Tibial artery (tissue), 4 donors: ENCODE data around the gene BTBD18.

Source experiments
- DNase-seq, 2 donors: peaks; one replicate each; pipeline ENCODE4 v3.0.0-alpha.2; 2019
- H3K27ac ChIP-seq, 2 donors: fragments of 200-600 bp; sonication (generic) in 1 of 2; 1 replicate in 1 of 2; 2 replicates in 1 of 2; pipeline ENCODE4 v1.5.1; 2018 to 2019; ENCODE audit warnings: mild to moderate bottlenecking in 1 of 2
- H3K27me3 ChIP-seq, 2 donors: fragments of 200-600 bp; sonication (generic) in 1 of 2; one replicate each; pipeline versions ENCODE4 v1.5.1 to v1.6.0; 2016 to 2019
- H3K36me3 ChIP-seq, 3 donors: fragments of 200-600 bp; sonication (generic) in 2 of 3; one replicate each; pipeline ENCODE4 v1.5.1; 2016 to 2019; ENCODE audit warnings: mild to moderate bottlenecking in 2 of 3
- H3K4me1 ChIP-seq, 4 donors: fragments of 200-600 bp; sonication (generic) in 2 of 4; 1 replicate in 3 of 4; 2 replicates in 1 of 4; pipeline ENCODE4 v1.5.1; 2016 to 2019
- H3K4me3 ChIP-seq, 2 donors: fragments of 200-600 bp; sonication (generic) in 1 of 2; 1 replicate in 1 of 2; 2 replicates in 1 of 2; pipeline ENCODE4 v1.5.1; 2018 to 2019; ENCODE audit warnings: mild to moderate bottlenecking in 2 of 2
- H3K9me3 ChIP-seq, 3 donors: fragments of 200-600 bp; sonication (generic) in 1 of 3; one replicate each; pipeline ENCODE4 v1.5.1; 2016 to 2019
- intact Hi-C: fragments of 100-400 bp; cut with DNase I; formaldehyde crosslinking; loops from one replicate; pipeline ENCODE4 v1.15.0; 2023; ENCODE audit warnings: low total_unique reads
- TF ChIP-seq, protein P1 (sequence below), 2 experiments: fragments of 200-600 bp in 1 of 2; fragments of 450-650 bp in 1 of 2; IDR thresholded peaks; one replicate each; pipeline ENCODE4 v1.5.1; 2017 to 2019; ENCODE audit warnings: antibody characterized with exemption in 2 of 2, mild to moderate bottlenecking in 1 of 2, moderate library complexity in 1 of 2

Gene BTBD18

GRCh38 chr11:57787920-57788702 lies 36.5 kb upstream of the BTBD18 start:
- Histone ChIP-seq H3K9me3 (no peaks in the 10 kb centered on the region), H3K36me3 (peaks cover 0 to 14% (median 13%) of the 10 kb centered on the region in 3 donors), H3K27ac (no peak overlapping the region), H3K4me1 (peaks cover 0 to 95% (median 55%) of the 10 kb centered on the region in 4 donors), H3K27me3 (no peaks in the 10 kb centered on the region), H3K4me3 (no peak overlapping the region)
- TF ChIP-seq, protein P1, sequence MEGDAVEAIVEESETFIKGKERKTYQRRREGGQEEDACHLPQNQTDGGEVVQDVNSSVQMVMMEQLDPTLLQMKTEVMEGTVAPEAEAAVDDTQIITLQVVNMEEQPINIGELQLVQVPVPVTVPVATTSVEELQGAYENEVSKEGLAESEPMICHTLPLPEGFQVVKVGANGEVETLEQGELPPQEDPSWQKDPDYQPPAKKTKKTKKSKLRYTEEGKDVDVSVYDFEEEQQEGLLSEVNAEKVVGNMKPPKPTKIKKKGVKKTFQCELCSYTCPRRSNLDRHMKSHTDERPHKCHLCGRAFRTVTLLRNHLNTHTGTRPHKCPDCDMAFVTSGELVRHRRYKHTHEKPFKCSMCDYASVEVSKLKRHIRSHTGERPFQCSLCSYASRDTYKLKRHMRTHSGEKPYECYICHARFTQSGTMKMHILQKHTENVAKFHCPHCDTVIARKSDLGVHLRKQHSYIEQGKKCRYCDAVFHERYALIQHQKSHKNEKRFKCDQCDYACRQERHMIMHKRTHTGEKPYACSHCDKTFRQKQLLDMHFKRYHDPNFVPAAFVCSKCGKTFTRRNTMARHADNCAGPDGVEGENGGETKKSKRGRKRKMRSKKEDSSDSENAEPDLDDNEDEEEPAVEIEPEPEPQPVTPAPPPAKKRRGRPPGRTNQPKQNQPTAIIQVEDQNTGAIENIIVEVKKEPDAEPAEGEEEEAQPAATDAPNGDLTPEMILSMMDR (IDR thresholded peaks at IDR 0.05): no peak
- DNase-seq: no peak
- intact Hi-C loops: no loop called here

- Histone ChIP-seq H3K27me3 (no peaks in the 10 kb centered on the region), H3K27ac (peak overlapping the region in 1 of 2 donors; percentile 27), H3K36me3 (peaks cover 0 to 12% (median 9%) of the 10 kb centered on the region in 3 donors), H3K4me3 (no peak overlapping the region), H3K4me1 (peaks cover 0 to 95% (median 55%) of the 10 kb centered on the region in 4 donors), H3K9me3 (no peaks in the 10 kb centered on the region)
- TF ChIP-seq, protein P1 (IDR thresholded peaks at IDR 0.05): no peak
- DNase-seq: no peak
- intact Hi-C loops: no loop called here
These were observed 35.5 kb upstream of the BTBD18 start for GRCh38 chr11:57787006-57787604.

GRCh38 chr11:57786436-57786835 lies 34.8 kb upstream of the BTBD18 start:
- H3K27ac ChIP-seq: peak overlapping the region in 1 of 2 donors; percentile 27
- H3K9me3 ChIP-seq: no peaks in the 10 kb centered on the region
- no peak for DNase-seq
- TF ChIP-seq, protein P1 (IDR thresholded peaks at IDR 0.05): no peak
- no peak overlapping the region for H3K4me3 ChIP-seq
- intact Hi-C loops: no loop called here
- H3K4me1 ChIP-seq: peaks cover 0 to 95% (median 58%) of the 10 kb centered on the region in 4 donors
- no peaks in the 10 kb centered on the region for H3K27me3 ChIP-seq
- H3K36me3 ChIP-seq: peaks cover 0 to 5% (median 3%) of the 10 kb centered on the region in 3 donors

DNA sequence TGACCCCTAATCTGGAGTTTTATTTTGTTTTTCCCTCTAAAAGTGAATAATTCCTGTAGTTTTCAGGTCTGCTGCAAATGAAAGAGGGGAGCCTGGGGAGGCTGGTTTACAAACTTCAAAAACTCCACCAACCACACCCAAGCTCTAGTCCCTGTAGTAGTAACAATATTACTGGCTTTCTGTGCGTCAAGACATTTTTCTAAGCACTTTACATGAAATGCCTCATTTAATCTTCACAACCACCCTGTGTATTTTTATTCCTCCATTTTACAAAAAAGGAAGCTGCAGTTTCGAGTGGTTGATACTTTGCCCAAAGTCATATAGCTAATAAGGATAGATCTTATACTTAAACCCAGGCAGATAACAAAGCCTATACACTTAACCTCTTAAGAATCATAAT lies 33.5 kb upstream of the BTBD18 start:
- H3K9me3 ChIP-seq: no peaks in the 10 kb centered on the region
- no peaks in the 10 kb centered on the region for H3K36me3 ChIP-seq
- H3K4me3 ChIP-seq: no peak overlapping the region
- TF ChIP-seq, protein P1 (IDR thresholded peaks at IDR 0.05): no peak
- no peak overlapping the region for H3K27ac ChIP-seq
- intact Hi-C loops: no loop called here
- peaks cover 0 to 99% (median 64%) of the 10 kb centered on the region in 4 donors for H3K4me1 ChIP-seq
- no peak for DNase-seq
- H3K27me3 ChIP-seq: no peaks in the 10 kb centered on the region

- H3K9me3 ChIP-seq: no peaks in the 10 kb centered on the region
- TF ChIP-seq, protein P1 (IDR thresholded peaks at IDR 0.05): no peak
- H3K27me3 ChIP-seq: no peaks in the 10 kb centered on the region
- peaks cover 7 to 99% (median 74%) of the 10 kb centered on the region in 4 donors for H3K4me1 ChIP-seq
- no peak overlapping the region for H3K4me3 ChIP-seq
- DNase-seq: peak in 1 of 2 donors; percentile 70
- H3K36me3 ChIP-seq: no peaks in the 10 kb centered on the region
- intact Hi-C loops: no loop called here
- peak overlapping the region; percentile 23 to 87 for H3K27ac ChIP-seq
These were observed 29.9 kb upstream of the BTBD18 start for GRCh38 chr11:57781529-57781943.
